Bronchus fibroblast of lung (primary cell): ENCODE data around the gene SYCP1. TPM values are rescaled to one million over a fixed set of nuclear protein-coding genes. Genes with fewer than 3 reads are reported as not detected.

Source experiments
- total RNA-seq: library from RNA; depleted of rRNA; stranded (reverse); fragments of >200 nt; gene quantifications from 2 replicates; pipeline ENCODE4 v1.2.3, GENCODE V29; 2015

The SYCP1 gene, protein sequence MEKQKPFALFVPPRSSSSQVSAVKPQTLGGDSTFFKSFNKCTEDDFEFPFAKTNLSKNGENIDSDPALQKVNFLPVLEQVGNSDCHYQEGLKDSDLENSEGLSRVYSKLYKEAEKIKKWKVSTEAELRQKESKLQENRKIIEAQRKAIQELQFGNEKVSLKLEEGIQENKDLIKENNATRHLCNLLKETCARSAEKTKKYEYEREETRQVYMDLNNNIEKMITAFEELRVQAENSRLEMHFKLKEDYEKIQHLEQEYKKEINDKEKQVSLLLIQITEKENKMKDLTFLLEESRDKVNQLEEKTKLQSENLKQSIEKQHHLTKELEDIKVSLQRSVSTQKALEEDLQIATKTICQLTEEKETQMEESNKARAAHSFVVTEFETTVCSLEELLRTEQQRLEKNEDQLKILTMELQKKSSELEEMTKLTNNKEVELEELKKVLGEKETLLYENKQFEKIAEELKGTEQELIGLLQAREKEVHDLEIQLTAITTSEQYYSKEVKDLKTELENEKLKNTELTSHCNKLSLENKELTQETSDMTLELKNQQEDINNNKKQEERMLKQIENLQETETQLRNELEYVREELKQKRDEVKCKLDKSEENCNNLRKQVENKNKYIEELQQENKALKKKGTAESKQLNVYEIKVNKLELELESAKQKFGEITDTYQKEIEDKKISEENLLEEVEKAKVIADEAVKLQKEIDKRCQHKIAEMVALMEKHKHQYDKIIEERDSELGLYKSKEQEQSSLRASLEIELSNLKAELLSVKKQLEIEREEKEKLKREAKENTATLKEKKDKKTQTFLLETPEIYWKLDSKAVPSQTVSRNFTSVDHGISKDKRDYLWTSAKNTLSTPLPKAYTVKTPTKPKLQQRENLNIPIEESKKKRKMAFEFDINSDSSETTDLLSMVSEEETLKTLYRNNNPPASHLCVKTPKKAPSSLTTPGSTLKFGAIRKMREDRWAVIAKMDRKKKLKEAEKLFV
- total RNA-seq = not detected in 2 replicates

DNA sequence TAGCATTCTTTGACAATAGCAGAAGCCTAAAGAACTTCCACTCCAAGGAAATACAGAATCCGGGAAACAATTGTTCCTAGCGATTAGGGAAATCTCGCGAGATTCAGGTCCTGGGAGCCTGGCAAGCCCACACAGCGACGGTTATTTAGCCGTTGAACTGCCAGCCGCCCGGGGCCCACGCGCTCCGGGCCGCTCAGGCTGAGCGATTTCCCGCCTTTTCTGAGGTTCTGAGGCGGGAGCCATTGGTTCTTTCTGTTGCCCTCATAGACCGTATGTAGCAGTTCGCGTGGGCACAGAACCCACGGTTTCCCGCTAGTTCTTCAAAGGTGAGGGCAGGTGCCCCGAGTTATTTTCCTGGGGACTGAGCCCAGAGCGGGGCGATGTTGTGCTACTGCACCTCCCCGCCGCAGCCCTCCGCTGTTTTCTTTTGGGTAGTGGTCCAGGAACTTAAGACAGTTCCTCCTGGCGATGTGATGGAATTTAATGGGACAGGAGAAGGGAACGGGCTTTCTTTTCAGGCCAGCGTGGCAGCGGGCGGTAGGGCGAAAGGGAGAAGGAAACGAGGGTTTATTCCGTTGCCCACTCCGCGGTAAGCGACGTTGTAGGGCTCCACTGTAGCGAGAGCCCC, at the start of gene SYCP1:
TSS of gene SYCP1 (plus strand) at position 171 of the 628 bp plus-strand sequence. CDS start 602 bp downstream, outside the sequence.

DNA sequence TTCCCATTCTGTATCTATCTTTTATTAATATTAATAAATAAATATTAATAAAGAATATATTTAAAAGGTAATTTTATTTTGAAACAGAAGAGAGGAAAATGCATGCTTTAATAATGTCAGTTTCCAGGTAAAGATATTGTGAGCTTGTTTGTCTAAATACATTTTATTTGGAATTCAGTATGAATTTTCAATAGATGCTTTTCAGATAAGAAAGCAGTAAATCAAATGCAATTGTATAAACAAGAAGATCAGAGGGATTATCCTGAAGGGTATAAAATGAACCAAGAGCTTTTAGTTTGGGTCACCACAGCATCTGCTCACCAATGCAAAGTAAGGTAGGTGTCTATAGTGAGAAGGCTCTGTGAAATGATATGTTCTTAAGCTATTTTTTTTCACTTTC, 174.9 kb downstream of the SYCP1 start, which contains the start of gene TSHB:
TSS of gene TSHB (plus strand) at position 301 of the 400 bp plus-strand sequence. CDS start 3,537 bp downstream, outside the sequence.

Other genes with a start within 250 kb of the SYCP1 start
- gene DENND2C, start 184.8 kb upstream of the SYCP1 start, total RNA-seq = 0.84 and 0.89 TPM in 2 replicates
- gene AMPD1, start 159.3 kb upstream of the SYCP1 start, total RNA-seq = not detected in 2 replicates
- 57.1 and 71.3 TPM in 2 replicates for gene NRAS, start 138.1 kb upstream of the SYCP1 start, total RNA-seq
- gene CSDE1, start 96.9 kb upstream of the SYCP1 start, total RNA-seq = 404 and 540 TPM in 2 replicates
- 37.2 and 65.9 TPM in 2 replicates for gene SIKE1, start 74.2 kb upstream of the SYCP1 start, total RNA-seq
- gene TSHB, start 175.0 kb downstream of the SYCP1 start, total RNA-seq = not detected in 2 replicates
- under 0.01 TPM in 1 of 2 replicates, not detected in the other for gene TSPAN2, start 234.6 kb downstream of the SYCP1 start, total RNA-seq